Epithelial cell of esophagus (primary cell): ENCODE data around the gene UNC5C.

Experiments
- DNase-seq: peaks from one replicate; pipeline ENCODE4 v3.0.0; 2010; ENCODE audit warnings: low read depth
- H3K4me3 ChIP-seq: 2 replicates; pipeline ENCODE4 v1.5.1; 2011; ENCODE audit warnings: mild to moderate bottlenecking, low read length, control low read depth
- TF ChIP-seq, protein P1 (sequence below): IDR thresholded peaks from 2 replicates; pipeline ENCODE4 v1.5.1; 2011; ENCODE audit warnings: low read depth, mild to moderate bottlenecking, low read length, control low read depth, inconsistent platforms; ENCODE audit not compliant: insufficient read depth; ENCODE audit errors: missing control alignments

Gene UNC5C

DNA sequence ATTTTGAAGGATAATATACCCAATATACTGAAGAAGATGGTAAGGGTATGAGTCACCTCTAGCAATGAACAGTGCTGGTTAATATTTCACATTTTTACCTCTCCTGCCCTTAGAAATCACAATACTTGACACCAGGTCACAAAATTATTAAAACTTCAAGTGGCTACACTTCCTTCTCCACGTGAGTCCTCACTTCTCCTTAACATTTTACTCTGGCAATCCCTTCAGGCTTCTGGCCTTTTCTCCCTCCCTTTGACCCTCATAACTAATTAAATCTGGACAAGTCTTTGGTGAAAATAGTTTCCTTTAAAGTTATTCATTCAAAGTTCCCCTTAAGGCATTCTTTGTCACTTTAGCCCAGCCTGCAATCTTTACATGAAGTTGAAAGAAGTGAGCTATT lies 190.4 kb downstream of the UNC5C start:
- DNase-seq: no peak
- TF ChIP-seq, protein P1, sequence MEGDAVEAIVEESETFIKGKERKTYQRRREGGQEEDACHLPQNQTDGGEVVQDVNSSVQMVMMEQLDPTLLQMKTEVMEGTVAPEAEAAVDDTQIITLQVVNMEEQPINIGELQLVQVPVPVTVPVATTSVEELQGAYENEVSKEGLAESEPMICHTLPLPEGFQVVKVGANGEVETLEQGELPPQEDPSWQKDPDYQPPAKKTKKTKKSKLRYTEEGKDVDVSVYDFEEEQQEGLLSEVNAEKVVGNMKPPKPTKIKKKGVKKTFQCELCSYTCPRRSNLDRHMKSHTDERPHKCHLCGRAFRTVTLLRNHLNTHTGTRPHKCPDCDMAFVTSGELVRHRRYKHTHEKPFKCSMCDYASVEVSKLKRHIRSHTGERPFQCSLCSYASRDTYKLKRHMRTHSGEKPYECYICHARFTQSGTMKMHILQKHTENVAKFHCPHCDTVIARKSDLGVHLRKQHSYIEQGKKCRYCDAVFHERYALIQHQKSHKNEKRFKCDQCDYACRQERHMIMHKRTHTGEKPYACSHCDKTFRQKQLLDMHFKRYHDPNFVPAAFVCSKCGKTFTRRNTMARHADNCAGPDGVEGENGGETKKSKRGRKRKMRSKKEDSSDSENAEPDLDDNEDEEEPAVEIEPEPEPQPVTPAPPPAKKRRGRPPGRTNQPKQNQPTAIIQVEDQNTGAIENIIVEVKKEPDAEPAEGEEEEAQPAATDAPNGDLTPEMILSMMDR: no peak
- no peak overlapping the region for H3K4me3 ChIP-seq

DNA sequence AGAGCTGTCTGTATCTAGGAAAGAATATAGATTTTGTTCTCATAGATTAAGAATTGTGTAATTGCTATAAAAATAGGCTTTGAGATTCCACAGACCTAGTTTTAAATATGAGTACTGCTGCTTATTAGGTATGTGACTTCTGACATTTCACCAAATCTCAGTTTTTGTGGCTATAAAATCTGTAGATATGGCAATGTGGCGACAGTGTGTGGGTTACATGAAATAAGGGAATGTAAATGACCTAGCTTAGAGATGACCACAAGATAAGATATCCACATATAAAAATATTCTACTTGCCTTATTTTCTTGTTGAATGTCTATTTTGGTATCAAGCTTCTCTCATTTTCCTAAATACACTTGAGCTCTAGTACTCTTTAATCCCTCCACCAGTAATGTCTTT lies 193.8 kb downstream of the UNC5C start:
- no peak for DNase-seq
- TF ChIP-seq, protein P1: no peak
- H3K4me3 ChIP-seq: no peak overlapping the region

DNA sequence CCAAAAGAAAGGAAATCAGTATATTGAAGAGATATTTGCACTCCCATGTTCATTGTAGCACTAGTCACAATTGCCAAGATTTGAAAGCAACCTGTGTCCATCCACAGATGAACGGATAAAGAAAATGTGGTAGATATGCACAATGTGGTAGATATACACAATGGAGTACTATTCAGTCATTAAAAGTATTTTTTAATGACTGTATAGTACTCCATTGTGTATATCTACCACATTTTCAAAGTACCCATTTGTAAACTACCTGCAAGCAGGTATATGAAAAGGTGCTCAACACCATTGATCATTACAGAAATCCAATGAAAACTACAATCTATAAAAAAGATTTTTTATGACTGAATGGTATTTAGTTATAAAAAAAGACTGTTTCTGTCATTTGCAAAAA lies 200.4 kb downstream of the UNC5C start:
- TF ChIP-seq, protein P1: no peak
- H3K4me3 ChIP-seq: no peak overlapping the region
- DNase-seq: no peak

DNA sequence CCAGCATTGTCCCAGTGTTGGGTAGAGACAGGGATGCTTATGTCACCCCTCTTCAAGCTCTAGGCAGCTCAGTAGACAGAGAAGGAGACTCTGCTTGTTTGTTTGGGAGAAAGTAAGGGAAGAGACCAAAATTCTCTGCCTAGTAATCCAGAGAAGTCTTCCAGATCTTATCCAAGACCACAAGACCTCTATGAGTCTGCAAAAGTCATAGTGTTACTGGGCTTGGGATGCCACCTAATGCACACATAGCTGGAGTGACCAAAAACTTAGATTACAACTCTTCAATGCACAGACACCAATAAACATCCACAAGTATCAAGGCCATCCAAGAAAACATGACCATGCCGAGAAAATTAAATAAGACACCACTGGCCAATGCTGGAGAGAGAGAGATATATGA lies 205.5 kb downstream of the UNC5C start:
- no peak for DNase-seq
- H3K4me3 ChIP-seq: no peak overlapping the region
- TF ChIP-seq, protein P1: no peak

DNA sequence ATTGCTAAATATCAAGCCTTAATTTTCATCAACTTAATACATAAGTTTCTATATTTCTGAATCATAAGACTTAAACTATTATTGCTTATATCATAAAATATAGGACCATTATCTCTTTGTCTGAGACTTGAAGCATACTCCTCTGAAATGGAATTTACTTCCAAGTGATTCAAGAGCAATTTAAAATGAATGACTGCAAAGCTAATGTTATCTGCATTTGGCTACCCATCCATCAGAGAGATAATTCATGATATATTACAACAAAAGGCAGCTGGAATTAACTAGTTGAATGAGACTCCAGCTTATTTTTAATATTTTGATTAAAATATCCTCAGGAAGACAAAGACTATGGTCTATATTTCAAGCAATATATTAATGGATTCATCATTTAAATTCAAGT lies 208.6 kb downstream of the UNC5C start:
- H3K4me3 ChIP-seq: no peak overlapping the region
- DNase-seq: no peak
- TF ChIP-seq, protein P1: no peak

DNA sequence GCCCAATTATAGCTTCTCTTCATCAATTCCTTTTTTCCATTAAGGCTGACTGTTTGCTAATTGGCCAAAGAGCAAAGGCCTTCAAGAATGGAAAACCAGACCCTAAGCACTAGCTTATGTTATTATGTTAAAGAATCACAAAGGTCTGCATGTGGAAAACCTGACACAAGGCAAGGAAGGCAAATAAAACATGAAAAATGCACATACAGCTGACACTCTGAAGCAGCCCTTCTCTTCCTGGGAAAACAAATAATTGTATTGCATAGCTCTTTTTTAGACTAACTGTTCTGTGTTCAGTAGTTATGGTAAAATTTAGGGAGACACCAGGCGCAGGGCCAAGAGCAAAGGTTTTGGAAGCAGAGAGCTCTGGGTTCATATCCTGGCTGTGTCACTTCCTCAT lies 223.1 kb downstream of the UNC5C start:
- no peak for DNase-seq
- TF ChIP-seq, protein P1: no peak

DNA sequence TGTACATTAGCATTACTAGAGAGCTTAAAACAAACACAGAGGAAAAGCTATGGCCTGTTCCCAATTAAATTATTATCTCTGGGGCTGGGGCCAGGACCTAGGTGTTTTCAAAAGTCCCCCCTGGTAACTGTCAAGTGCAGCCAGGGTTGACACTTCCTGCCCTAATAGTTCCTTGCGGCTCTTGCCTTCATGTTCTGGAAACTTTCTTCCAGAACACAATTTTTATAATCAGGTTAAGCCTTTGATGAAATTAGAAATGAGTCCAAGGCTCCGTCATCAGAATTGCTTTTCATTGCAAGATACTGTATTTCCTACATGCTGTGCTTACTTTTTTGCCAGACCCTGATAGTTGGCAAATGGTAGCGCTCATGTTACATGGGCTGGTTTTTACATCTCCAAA lies 229.6 kb downstream of the UNC5C start:
- no peak overlapping the region for H3K4me3 ChIP-seq
- TF ChIP-seq, protein P1: no peak
- no peak for DNase-seq

More for the DNA sequence above, 223.1 kb downstream of the UNC5C start:
- no peak overlapping the region for H3K4me3 ChIP-seq
